HG03095 (cell line): ENCODE data around the gene HPS3.

Source experiments
- ATAC-seq: cut with Tn5 transposase; IDR thresholded peaks from one replicate; pipeline ENCODE4 v1.9.1; 2021; ENCODE audit warnings: moderate library complexity; ENCODE audit not compliant: unreplicated experiment

The HPS3 gene

GRCh38 chr3:149221783-149222517 is 92.5 kb downstream of the HPS3 start, which contains the start of gene CP:
TSS of gene CP (minus strand) at chr3:149221829. CDS start at chr3:149221792, 37 bp downstream.
- ATAC-seq = no peak
